Sigmoid colon (tissue), 7 donors: ENCODE results near the gene TVP23A. TPM values are rescaled to one million over a fixed set of nuclear protein-coding genes. Genes with fewer than 3 reads are reported as not detected.
A peak's percentile ranks its signal among the peaks of the same experiment; 100 is the strongest.

Experiments used
- DNase-seq: peaks from one replicate; pipeline ENCODE4 v3.0.0-alpha.2; 2019
- H3K27ac ChIP-seq, 4 donors: fragments of 200-600 bp; sonication (generic); one replicate each; pipeline ENCODE4 v1.5.1; 2016 to 2019; ENCODE audit warnings: mild to moderate bottlenecking in 1 of 4
- H3K27me3 ChIP-seq, 3 donors: fragments of 200-600 bp; sonication (generic); one replicate each; pipeline ENCODE4 v1.5.1; 2019; ENCODE audit warnings: mild to moderate bottlenecking in 1 of 3
- H3K36me3 ChIP-seq, 4 donors: fragments of 200-600 bp; sonication (generic); one replicate each; pipeline ENCODE4 v1.5.1; 2016 to 2019
- H3K4me1 ChIP-seq, 4 donors: fragments of 200-600 bp; sonication (generic); one replicate each; pipeline ENCODE4 v1.5.1; 2017 to 2019
- H3K4me3 ChIP-seq, 4 donors: fragments of 200-600 bp; sonication (generic); one replicate each; pipeline ENCODE4 v1.5.1; 2017 to 2019; ENCODE audit warnings: mild to moderate bottlenecking in 2 of 4, moderate library complexity in 1 of 4
- H3K9me3 ChIP-seq, 4 donors: fragments of 200-600 bp in 3 of 4; sonication (generic) in 3 of 4; one replicate each; pipeline versions ENCODE4 v1.5.1 to v1.6.1; 2013 to 2019
- CTCF ChIP-seq, 4 experiments: fragments of 450-650 bp in 3 of 4; fragments of 200-600 bp in 1 of 4; IDR thresholded peaks; one replicate each; pipeline ENCODE4 v1.5.1; 2016 to 2019; ENCODE audit warnings: antibody characterized with exemption in 4 of 4, mild to moderate bottlenecking in 3 of 4, moderate library complexity in 2 of 4
- EP300 ChIP-seq, 4 donors: sonication (generic); formaldehyde crosslinking; IDR thresholded peaks; one replicate each; pipeline ENCODE4 v1.6.1; 2017; ENCODE audit warnings: antibody characterized with exemption in 4 of 4
- POLR2A ChIP-seq, 2 donors: fragments of 450-650 bp; IDR thresholded peaks; one replicate each; pipeline ENCODE4 v1.6.1; 2016; ENCODE audit warnings: antibody characterized with exemption in 2 of 2, mild to moderate bottlenecking in 2 of 2, moderate library complexity in 2 of 2
- POLR2AphosphoS5 ChIP-seq, 4 donors: sonication (generic); formaldehyde crosslinking; IDR thresholded peaks; one replicate each; pipeline ENCODE4 v1.6.1; 2017; ENCODE audit warnings: antibody characterized with exemption in 4 of 4
- WGBS, 2 donors: extraction: QIAGEN DNeasy Blood & Tissue Kit; methylation state at CpG; one replicate each; pipeline ENCODE4 v1.1.7; 2013; 5-methylcytosine and 5-hydroxymethylcytosine counted together
- intact Hi-C: fragments of 100-400 bp; cut with DNase I; formaldehyde crosslinking; loops from one replicate; pipeline ENCODE4 v1.15.1; 2023
- polyA plus RNA-seq, 3 donors: library from polyadenylated mRNA; stranded (reverse); fragments of 200-250 nt; gene quantifications; one replicate each; pipeline ENCODE4 v1.2.3, GENCODE V29; 2013
- total RNA-seq, 4 donors: library from RNA; depleted of rRNA; stranded (reverse); fragments of >200 nt; gene quantifications; one replicate each; pipeline ENCODE4 v1.1.0, GENCODE V29; 2016
- donor health status: healthy with polysubstance abuse.
- donor health status: Bipolar disorder and iron deficiency.
- donor health status: healthy.

The TVP23A gene
- total and polyA plus RNA-seq, 7 donors, result 0.14 to 0.98 (median 0.71) TPM; not detected in 2

GRCh38 chr16:10745841-10746240 is 72.8 kb downstream of the TVP23A start:
- peak; percentile 54 for DNase-seq
- H3K4me1 ChIP-seq, result peaks cover 0 to 44% (median 36%) of the 10 kb centered on the region in 4 donors
- H3K27ac ChIP-seq, result peak overlapping the region; percentile 94 to 97 (median 96)
- no peak for TF ChIP-seq POLR2A (IDR thresholded peaks at IDR 0.05)
- peak in 3 of 4 donors; percentile 20 to 55 (median 27) for TF ChIP-seq POLR2AphosphoS5 (IDR thresholded peaks at IDR 0.05)
- no peak for TF ChIP-seq EP300 (IDR thresholded peaks at IDR 0.05)
- TF ChIP-seq CTCF (IDR thresholded peaks at IDR 0.05), result no peak
- peaks cover 0 to 38% (median 19%) of the 10 kb centered on the region in 4 donors for H3K36me3 ChIP-seq
- intact Hi-C loops, result loop anchor here (2.0 to 10.0 kb wide), 6 partner anchors 83 to 1651 kb away; partner anchors contain the start of genes ATF7IP2, HAPSTR1, RMI2 and SOCS1
- WGBS, 2 donors, result 77 to 82% methylated on average over 2 of the region's 2 CpGs
- no peak overlapping the region for H3K4me3 ChIP-seq
- H3K27me3 ChIP-seq, result no peaks in the 10 kb centered on the region
- no peaks in the 10 kb centered on the region for H3K9me3 ChIP-seq

- intact Hi-C loops, result loop anchor here (2.0 to 10.0 kb wide), 6 partner anchors 84 to 1650 kb away; partner anchors contain the start of genes ATF7IP2, HAPSTR1, RMI2 and SOCS1
- DNase-seq, result peak; percentile 77
- peak overlapping the region; percentile 49 to 67 (median 60) for H3K4me3 ChIP-seq
- no peaks in the 10 kb centered on the region for H3K27me3 ChIP-seq
- WGBS, 2 donors, result 39 to 43% methylated on average over 17 of the region's 17 CpGs
- H3K9me3 ChIP-seq, result no peaks in the 10 kb centered on the region
- H3K27ac ChIP-seq, result peak overlapping the region; percentile 94 to 97 (median 96)
- peaks cover 0 to 44% (median 36%) of the 10 kb centered on the region in 4 donors for H3K4me1 ChIP-seq
- H3K36me3 ChIP-seq, result peaks cover 0 to 26% (median 17%) of the 10 kb centered on the region in 4 donors
- TF ChIP-seq CTCF (IDR thresholded peaks at IDR 0.05), result no peak
- TF ChIP-seq POLR2AphosphoS5 (IDR thresholded peaks at IDR 0.05), result no peak
- TF ChIP-seq POLR2A (IDR thresholded peaks at IDR 0.05), result no peak
- TF ChIP-seq EP300 (IDR thresholded peaks at IDR 0.05), result no peak
Observed at GRCh38 chr16:10744370-10745030, 74.1 kb downstream of the TVP23A start.

GRCh38 chr16:10743610-10744369 is 74.8 kb downstream of the TVP23A start, which contains the start of gene NUBP1:
NUBP1 (plus strand) TSS chr16:10743842; CDS start chr16:10743864, 22 bp downstream.
- peaks cover 0 to 19% (median 16%) of the 10 kb centered on the region in 4 donors for H3K36me3 ChIP-seq
- DNase-seq, result peak; percentile 100
- no peaks in the 10 kb centered on the region for H3K27me3 ChIP-seq
- peak within 1 kb of the TSS; percentile 49 to 67 (median 60) for H3K4me3 ChIP-seq
- peaks cover 0 to 46% (median 39%) of the 10 kb centered on the region in 4 donors for H3K4me1 ChIP-seq
- 0% methylated on average over 57 of the region's 57 CpGs for WGBS, 2 donors
- intact Hi-C loops, result loop anchor here (2.0 to 10.0 kb wide), 6 partner anchors 85 to 1649 kb away; partner anchors contain the start of genes ATF7IP2, HAPSTR1, RMI2 and SOCS1
- peak within 1 kb of the TSS; percentile 94 to 97 (median 96) for H3K27ac ChIP-seq
- H3K9me3 ChIP-seq, result no peaks in the 10 kb centered on the region
- TF ChIP-seq EP300 (IDR thresholded peaks at IDR 0.05) (no peak), CTCF (IDR thresholded peaks at IDR 0.05) (no peak), POLR2A (IDR thresholded peaks at IDR 0.05) (peak; percentile 39 to 59), POLR2AphosphoS5 (IDR thresholded peaks at IDR 0.05) (peak; percentile 63 to 97 (median 74))

GRCh38 chr16:10743227-10743609 is 75.4 kb downstream of the TVP23A start:
- Histone ChIP-seq H3K27ac (peak overlapping the region; percentile 94 to 97 (median 96)), H3K36me3 (peaks cover 0 to 13% (median 11%) of the 10 kb centered on the region in 4 donors), H3K4me1 (peaks cover 0 to 52% (median 44%) of the 10 kb centered on the region in 4 donors), H3K4me3 (peak overlapping the region in 3 of 4 donors; percentile 56 to 67 (median 63)), H3K27me3 (no peaks in the 10 kb centered on the region), H3K9me3 (no peaks in the 10 kb centered on the region)
- no peak for TF ChIP-seq POLR2A (IDR thresholded peaks at IDR 0.05)
- TF ChIP-seq POLR2AphosphoS5 (IDR thresholded peaks at IDR 0.05), result no peak
- TF ChIP-seq EP300 (IDR thresholded peaks at IDR 0.05), result no peak
- no peak for TF ChIP-seq CTCF (IDR thresholded peaks at IDR 0.05)
- intact Hi-C loops, result loop anchor here (10.0 kb wide), 4 partner anchors 358 to 1648 kb away; partner anchors contain the start of genes ATF7IP2, HAPSTR1, RMI2 and SOCS1
- no peak for DNase-seq
- 31 to 33% methylated on average over 5 of the region's 5 CpGs for WGBS, 2 donors
